HG03066 (cell line): ENCODE results near the gene ENG.
"Not testable (repeated sequence)": the region's sequence is repeated elsewhere in the genome, so short reads cannot be mapped to it uniquely, and the experiment has no call there.

Experiments
- ATAC-seq: cut with Tn5 transposase; IDR thresholded peaks from one replicate; pipeline ENCODE4 v1.9.1; 2021; ENCODE audit warnings: low read depth; ENCODE audit not compliant: unreplicated experiment

ENG gene

DNA sequence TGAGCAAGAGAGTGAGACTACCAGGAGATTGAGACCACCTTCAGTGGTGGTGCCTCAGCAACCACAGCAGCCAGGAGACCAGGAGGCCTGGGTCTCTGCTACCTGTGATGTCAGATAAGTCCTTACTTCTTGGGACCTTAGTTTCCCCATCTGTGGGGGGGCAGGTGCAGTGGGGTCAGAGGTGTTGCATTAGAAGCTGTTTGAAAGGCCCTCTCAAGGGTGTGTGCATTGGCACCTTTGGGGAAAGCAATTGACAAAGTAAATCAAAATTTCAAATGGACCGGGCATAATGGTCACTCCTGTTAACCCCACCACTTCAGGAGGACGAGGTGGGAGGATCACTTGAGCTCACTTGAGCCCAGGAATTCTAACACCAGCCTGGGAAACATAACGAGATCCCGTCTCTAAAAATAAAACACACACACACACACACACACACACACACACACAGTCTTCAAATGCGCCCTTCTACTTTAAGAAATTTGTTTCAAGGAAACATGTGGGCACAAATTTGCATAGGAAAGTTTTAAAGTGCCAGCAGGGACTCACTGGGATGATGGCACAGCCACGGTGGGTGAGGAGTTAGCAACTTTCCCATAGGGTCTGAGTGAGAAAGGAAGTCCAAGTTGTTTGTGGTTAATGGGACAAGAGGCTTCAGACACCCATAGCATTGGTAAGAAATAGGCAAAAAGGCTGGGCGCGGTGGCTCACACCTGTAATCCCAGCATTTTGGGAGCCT lies 24.4 kb upstream of the ENG start:
- ATAC-seq, result no peak

DNA sequence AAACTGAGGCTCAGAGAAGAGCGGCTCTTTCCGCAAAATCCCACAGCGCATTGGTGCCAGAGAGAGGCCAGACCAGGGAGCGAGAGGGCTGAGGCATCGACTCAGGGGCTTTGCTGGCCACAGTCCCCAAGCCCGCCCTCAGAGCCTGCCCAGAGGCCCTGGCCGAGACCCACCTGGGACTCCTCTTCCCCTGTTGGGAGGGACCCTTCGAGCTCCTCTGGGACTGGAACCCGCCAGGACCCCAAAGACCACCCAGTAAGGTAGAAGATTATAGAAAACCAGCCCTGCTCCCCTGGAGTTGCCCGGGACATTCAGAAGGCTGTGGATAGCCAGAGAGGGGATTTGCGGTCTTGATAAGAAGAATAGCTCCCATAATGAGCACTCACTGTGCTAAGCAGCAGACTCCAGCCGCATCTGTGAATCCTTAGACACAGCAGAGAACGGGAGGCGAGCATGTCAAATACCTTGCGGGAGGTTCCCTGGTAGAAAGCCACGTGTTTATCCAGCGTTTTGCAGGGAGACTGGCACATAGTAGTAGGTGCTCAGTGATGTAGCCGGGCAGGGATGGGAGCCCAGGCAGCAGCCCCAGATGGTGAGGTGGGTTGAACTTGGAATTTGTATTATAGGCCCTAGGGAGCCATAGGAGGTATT lies 23.7 kb upstream of the ENG start:
- no peak for ATAC-seq

DNA sequence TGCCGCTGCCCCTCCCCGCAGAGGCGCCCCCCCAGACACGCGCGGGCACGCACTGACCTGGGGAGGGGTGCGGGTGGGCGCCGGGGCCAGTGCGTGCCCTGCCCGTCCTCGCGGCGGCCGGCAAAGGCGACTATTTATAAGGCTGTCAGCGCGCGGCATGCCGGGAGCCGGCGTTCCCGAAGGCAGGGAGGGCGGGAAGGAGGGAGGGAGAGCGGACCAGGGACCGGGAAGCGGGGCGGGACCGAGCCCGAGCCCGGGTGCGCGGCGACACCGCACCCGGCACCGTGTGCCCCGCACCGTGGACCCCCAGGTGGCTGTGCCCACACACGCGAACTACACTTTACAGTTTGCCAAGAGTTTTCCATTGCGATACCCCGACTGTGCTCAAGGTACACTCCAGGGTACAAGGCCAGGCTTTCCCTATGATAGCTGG lies 23.1 kb upstream of the ENG start, which contains the start of gene AK1:
Gene AK1 (minus strand): TSS at position 110 of the 433 bp plus-strand sequence. CDS start 3,058 bp downstream, outside the sequence.
- no peak for ATAC-seq

DNA sequence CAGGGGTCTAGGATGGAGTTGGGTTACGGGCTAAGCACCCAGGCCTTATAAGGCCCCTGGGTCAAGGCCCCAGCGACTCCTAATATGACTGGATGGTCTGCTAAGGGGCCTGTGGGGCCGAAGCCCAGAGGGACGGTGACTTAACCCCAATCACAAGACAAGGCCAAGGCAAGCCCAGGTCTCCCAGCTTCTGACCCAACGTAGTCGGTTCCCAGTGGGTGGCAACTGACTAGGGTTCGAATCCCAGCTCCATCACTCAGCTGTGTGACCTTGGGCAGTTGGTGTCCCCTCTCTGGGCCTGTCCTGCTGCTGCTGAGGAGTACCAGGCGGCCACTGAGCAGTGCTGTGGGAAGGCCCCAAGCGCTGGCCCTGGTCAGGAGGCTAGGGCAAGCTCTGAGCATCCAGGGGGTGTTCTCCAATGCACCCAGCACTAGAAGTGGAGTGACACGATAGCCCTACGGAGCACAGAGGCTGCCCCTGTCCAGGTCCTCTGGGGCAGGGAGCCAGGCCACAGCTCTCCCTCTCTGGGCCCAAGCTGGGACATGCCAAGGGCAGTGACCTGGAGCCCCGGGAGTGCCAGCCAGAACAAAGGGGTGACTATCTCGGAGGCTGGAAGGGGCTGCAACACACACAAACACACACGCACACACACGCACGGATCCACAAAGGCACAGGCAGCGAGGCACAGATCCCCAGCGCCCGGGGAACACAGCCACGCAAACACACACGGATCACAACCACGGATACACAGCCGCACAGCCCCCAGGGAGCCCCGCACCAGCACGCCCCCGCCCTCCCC lies 22.5 kb upstream of the ENG start:
- ATAC-seq, result no peak

DNA sequence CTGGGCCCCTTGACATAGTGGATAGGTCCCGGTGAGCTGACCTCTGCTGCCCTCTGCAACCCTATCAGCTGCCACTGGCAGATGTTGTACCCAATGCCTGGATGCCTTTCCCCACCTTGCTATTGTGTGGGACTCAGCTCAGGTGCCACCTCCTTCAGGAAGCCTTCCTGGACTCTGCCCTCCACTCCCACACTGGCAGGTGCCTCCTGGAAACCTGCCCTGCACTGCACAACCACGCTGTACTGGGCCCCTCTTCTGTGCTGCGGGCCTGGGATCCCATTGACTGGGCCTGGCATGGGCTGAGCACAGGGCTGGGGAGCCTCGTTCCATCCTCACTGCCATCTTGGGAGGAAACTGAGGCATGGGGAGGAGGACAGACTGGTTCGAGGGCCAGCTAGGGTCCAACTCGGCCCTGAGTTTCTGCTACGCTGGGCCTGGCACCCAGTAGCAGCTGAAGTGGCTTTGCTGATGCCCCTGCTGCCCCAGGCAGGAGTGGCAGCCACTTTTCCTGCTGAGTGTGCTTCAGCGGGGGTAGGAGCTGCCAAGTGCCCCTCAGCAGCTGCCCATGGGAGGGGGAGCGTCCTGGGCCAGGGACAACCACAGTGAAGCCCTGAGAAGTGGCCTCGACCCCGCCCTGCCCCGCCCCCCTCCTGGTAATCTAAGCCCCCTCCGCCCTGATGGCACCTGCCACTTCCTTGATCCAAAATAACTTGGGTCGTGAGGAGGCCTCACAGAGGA lies 21.7 kb upstream of the ENG start:
- no peak for ATAC-seq

DNA sequence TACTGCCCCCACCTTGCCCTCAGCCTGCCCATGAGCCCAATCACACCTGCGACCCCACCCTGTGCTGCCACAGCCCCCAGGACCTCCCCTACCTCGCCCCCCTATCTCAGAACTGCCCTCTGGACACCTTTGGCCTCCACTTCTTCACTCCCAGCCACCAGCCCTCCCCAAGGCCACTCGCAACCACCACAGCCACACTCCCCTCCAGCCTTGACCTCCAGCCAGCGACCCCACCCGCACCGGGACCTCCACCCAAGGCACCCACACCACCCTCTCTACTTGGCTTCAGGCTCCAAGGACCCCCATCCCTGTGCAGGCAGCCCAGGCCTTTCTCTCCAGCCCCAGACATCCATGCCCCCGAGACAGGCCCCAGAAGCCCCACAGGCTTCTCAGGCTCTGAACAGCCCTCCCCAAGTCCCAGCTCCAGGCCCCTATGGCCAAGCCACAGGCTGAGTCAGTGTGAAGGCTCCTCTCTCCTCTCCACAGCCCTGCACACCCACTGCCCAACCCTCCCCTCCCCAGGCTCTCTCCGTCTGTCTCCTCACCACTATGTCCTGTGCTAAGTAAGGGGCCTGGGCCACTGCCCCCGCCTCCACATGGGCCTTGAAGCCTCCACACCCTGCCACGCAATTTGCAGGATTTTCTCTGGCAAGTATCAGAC lies 21.0 kb upstream of the ENG start:
- no peak for ATAC-seq

DNA sequence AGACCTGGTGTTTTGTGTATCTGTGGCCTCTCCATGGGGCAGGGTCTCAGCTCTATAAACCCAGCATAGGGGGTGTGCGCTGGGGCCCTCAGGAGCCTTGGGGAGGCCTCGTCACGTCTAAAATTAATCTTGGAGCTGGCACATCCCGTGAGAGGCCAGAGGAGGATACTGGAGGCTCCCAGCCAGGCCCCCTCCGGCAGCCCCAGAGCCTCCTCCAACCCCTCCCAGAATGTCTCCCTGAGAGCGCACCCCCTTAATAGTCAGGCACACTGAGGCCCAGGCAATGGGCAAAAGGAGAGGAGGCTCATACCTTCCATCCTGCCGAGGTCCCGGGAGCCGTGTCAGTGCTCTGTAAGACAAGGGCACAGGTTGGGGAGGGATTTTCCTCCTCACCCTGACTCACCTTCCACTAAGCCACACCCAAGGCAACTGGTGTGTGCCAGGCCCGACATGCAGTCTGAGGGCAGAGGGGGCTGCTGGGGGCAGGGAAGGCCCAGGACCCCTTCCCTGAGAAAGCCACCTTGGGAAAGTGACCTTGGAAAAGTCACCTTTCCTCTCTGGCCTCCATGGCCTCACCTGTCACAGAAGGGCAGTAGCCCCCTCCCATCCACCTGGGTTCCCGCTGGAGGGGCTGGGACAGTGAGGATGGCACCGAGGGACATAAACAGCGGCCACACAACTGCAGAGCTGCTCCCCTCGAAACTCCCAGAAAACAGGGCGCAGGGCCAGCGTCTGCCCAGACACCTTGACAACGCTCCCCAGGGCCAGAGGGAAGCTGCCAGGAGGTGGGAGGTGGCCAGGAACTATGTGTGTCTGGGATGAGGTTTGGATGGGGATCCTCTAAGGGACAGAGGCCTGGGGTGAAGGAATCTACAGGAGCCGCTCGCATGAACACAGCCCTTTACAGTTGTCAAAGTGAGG lies 20.1 kb upstream of the ENG start:
- ATAC-seq, result no peak

DNA sequence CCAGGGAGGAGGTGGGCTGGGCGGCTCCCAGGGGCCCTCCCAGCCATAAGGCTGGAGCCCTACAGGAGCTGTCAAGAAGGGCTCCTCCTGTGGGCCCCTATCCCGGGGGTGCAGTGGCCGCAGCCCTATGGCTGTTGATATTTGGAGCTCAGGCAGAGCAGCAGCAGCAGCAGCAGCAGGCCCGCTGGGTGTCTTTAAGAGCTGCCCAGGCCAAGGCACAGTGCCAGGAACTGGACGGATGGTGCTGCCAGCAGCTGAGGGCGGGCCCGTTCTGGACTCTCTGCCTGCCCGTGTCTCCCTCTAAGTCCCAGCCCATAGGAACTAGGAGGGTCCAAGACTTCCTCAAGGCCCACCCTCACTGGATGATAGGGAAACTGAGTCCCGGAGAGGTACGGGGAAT lies 19.4 kb upstream of the ENG start:
- ATAC-seq, result no peak

DNA sequence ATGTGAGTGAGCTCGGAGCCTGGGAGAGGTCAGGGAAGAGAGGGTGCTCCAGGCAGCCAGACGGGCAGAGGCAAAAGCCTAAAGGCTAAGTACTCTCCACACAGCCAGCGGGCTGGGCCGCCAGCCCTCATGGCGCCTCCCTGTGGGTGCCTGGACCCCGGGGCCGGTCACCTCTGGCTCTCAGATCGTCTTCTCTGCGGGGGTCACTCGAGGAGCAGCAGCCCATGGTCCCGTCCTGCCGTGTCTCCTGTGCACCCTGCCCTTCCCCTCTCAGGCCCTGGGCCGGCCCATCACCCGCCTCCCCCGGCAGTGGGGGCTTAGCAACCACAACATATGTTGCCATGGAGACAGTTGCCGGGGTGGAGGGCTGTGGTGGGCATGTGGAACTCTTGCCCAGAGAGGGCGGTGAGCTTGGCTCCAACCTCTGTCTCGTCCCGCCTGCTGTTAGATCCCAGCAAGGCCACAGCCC lies 18.8 kb upstream of the ENG start:
- no peak for ATAC-seq

DNA sequence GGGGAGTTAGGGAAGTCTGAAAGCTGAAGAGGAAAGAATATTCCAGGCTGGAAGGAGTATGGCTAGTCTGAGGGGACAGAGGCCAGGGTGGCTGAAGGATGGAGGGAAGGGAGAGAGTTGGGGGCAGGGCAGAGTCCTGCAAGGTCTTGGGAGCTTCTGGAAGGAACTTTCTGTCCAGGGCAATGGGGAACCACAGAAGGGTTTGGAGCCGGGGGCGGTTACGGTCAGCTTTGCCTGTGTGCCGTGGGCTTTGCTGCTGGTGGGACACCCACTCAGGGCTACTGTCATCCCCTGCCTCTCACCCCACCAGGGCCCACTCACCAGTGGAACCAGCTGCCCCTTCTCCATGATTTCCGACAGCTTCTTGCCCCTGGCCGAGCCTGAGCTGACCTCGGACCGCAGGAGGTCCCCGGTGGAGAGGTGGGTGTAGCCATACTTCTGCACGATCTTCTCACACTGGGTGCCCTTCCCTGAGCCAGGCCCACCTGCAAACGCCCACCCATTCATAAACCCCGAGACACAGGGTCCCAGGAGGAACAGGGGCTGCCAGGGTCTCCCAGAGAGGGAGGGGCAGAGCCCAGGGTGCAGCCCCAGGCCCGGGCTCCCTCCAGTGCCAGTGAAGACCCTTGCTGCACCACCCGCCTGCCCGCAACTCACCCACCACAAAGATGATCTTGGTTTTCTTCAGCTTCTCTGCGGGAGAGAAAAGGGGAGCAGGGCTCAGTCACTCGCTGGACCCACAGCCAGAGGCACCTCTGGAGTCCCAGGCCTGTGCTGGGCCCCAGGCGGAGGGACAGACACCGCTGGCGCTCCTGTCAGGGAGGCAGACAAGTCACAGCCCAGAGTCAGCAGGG lies 18.1 kb upstream of the ENG start:
- ATAC-seq, result no peak

DNA sequence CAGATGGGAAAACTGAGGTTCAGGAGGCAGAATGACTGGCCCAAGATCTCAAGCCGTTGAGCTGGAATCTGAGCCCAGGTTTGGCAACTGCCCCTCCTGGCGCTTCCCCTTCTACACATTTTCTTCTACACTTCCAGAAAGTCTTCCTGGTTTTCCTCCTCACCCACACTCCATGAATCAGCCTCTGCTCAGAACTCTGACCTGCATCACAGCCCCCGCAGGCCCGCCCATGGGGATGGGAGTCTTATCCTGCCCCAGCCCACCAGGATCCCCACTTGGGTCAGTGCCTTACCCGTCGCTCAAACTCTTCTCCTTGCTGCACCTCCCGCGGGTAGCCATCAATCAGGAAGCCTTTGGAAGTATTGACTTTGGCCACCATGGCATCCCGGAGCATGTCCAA lies 17.1 kb upstream of the ENG start:
- no peak for ATAC-seq

DNA sequence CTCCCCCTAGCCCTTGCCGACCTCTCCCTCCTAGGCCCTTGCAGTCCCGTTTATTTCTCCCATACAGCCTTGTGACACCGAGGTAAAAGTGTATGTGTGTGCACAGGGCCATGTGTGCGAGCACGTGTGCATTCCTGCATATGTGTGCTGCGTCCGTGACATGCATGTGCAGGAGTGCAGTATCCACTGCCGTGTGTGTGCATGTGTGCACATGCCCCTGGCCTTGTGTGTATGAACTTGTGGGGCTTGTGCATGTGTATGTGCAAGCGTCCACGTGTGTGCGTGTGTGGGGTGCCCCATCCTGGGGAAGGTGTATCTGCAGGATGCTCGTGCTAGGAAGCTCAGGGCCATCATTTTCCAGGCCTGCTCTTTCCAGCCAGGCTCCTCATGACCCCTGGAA lies 16.4 kb upstream of the ENG start:
- no peak for ATAC-seq

DNA sequence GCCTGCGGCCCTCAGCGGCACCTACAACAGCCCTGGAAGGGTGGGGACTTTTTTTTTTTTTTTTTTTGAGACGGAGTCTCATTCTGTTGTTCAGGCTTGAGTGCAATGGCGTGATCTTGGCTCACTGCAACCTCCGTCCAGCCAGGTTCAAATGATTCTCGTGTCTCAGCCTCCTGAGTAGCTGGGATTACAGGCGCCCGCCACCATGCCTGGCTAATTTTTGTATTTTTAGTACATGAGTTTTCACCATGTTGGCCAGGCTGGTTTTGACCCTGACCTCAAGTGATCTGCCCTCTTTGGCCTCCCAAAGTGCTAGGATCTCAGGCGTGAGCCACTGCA lies 15.7 kb upstream of the ENG start:
- ATAC-seq, result not testable (repeated sequence)

DNA sequence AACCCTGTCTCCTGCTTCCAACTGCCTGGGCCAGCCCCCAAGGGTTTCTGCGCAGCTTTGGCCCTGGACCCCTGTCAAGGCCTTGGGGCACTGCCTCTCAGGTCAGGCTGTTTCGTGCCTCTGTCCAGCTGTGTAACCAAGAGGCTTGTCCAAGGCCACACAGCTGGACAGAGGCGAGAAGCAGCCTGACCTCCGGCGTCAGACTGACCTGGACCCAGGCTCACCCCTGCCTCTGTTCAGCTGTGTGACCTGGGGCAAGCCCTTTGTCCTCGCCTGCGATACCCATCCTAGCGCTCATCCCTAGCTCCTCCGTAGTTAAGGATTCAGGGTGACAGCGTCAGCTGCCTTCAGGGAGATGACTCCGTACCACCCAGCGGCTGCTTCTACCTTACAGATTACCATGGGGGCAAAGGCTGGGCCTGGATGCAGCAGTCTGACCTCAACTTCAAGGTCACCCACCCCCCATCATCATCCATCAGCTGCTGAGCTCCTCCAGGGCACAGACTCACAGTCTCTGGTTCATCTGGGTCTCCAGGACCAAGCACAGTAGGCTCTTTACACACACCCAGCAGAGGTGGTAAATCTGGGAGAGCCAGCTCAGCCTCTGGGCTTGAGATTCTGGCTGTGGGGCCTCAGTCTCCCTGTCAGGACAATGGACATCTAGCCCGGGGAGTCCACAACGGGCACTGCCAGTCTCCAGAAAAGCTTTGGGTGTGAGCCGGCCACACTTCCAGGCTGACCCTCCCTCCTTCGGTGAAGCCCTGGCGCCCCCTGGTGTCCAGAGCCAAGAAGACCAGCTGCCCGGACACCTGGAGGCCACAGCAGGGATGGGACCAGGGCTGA lies 15.1 kb upstream of the ENG start:
- peak; percentile 61 for ATAC-seq

DNA sequence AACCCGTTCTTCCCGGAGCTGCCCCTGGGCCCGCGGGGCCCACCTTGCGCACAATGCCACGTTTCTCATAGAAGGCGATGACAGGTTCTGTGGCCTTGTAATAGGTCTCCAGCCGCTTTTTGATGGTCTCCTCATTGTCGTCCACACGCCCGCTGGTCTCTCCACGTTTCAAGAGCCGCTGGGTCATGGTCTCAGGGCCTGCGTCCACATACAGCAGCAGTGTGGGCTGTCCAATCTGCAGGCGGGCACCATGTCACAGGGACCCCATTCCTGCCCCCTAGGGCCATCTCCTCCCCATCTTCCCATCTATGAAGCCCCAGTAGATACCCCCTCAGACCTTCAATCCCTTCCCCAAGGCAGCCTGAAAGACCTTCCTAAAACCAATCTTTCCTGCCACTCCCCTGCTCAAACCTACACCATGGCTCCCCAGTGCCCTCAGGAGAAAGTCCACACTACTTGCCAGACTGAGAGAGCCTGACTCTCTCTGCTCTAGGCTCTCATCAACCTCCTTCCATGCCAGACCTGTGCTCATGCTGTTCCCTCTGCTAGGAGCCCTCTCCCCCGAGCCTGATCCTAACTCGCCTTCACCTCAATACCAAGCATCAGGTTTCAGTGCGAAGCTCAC lies 13.9 kb upstream of the ENG start:
- ATAC-seq, result no peak

DNA sequence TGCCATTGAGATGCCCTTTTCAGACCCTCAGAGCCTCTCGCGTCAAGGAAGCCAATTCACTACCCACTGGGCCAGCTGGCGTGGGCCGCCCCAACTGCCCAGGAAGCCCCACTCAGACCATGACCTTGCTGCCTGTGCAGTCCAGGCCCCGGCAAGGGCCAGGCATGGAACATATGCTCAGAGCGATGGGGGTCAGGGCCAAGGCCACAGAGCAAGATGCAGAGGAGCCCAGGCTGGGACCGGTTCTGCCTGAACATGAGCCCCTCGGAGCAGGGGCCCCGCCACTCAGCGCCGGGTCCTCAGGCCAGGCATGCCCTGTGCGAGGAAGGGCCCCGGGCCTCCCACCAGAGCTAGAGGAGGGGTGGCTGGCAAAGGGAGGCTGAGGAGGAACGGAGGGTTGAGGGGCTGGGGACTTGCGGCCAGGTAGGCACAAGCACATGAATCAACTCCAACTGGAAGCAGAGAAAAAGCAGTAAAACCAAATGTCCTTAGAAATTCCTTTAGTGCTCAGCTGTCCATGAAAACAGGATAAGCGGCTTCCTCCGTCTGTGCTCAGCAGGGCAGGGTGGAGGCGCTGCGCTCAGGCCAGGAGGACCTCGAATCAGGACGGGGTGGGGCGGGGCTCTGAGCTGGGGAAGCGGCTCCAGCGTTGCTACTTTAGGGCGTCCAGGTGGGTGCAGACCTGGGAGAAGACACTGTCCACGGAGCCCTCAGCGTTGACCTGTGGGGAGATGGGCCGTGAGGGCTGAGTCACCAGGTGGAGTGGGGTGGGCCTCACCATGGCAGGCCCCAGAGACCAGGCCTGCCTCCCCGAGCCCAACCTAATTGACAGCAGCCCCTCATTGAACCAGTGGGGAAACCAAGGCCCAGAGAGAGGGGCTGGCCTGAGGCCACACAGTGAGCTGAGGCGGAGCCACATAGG lies 13.2 kb upstream of the ENG start:
- no peak for ATAC-seq
